HepG2 (cell line): Measurements from ENCODE around the gene NAV2. TPM values are rescaled to one million over a fixed set of nuclear protein-coding genes. Genes with fewer than 3 reads are reported as not detected.

Experiments used
- ATAC-seq: fragments of 200-7000 bp; cut with Tn5 transposase; 3 replicates; pipeline ENCODE4 v1.9.1; 2020; ENCODE audit warnings: mild to moderate bottlenecking, moderate library complexity
- BruUV-seq: library from RNA; stranded (reverse); fragments of 400-500 nt; replicated peaks from 2 replicates; lab custom pipeline; 2021; lab: Mats Ljungman, UMichigan
- CTCF ChIA-PET: fragments of 300-600 bp; formaldehyde crosslinking; extraction: SDS; loops from one replicate; lab custom pipeline; 2021; ENCODE audit warnings: low total read pairs, inconsistent platforms, low intra/inter-chr PET ratio; lab: Yijun Ruan, JAX
- POLR2A ChIA-PET: fragments of 350-600 bp; sonication (Branson Sonifier 250); formaldehyde crosslinking; loops from one replicate; lab custom pipeline; 2020; ENCODE audit warnings: antibody characterized with exemption, inconsistent platforms; lab: Yijun Ruan, JAX
- DNase-seq: peaks from one replicate; pipeline ENCODE4 v3.0.0-alpha.2; 2015; ENCODE audit warnings: low spot score
- FAIRE-seq: peaks from 3 replicates; lab custom pipeline; 2011; peaks lifted over from hg19 to GRCh38; lab: Jason Lieb, UNC
- H2AFZ ChIP-seq: one replicate; pipeline ENCODE4 v1.6.1; 2011; ENCODE audit warnings: low read length, inconsistent platforms
- H3K27ac ChIP-seq: fragments of 300-600 bp; 3 replicates; pipeline ENCODE4 v1.8.0; 2011; ENCODE audit warnings: mixed run types, mild to moderate bottlenecking, mixed read lengths, low read length, inconsistent platforms; ENCODE audit not compliant: insufficient read depth; ENCODE audit errors: extremely low read length
- H3K27me3 ChIP-seq, 2 experiments: fragments of 200-600 bp in 1 of 2; 2 replicates in 1 of 2; 3 replicates in 1 of 2; pipeline versions ENCODE4 v1.6.0 to v1.8.0; 2011; ENCODE audit warnings: low read length in 2 of 2, mild to moderate bottlenecking in 2 of 2, moderate library complexity in 2 of 2, inconsistent platforms in 1 of 2; ENCODE audit not compliant: insufficient read depth in 2 of 2, control insufficient read depth in 1 of 2
- H3K36me3 ChIP-seq, 2 experiments: fragments of 200-600 bp in 1 of 2; replicated peaks in 1 of 2; 2 replicates in 1 of 2; 3 replicates in 1 of 2; pipeline versions ENCODE4 v1.5.1 to v1.8.0; 2011; ENCODE audit warnings: low read length in 2 of 2, inconsistent platforms in 1 of 2; ENCODE audit not compliant: insufficient read depth in 2 of 2, control insufficient read depth in 1 of 2
- H3K4me1 ChIP-seq: 2 replicates; pipeline ENCODE4 v1.5.1; 2012; ENCODE audit warnings: low read length, inconsistent platforms; ENCODE audit not compliant: insufficient read depth
- H3K4me2 ChIP-seq: 2 replicates; pipeline ENCODE4 v1.6.0; 2011; ENCODE audit warnings: low read depth, low read length, inconsistent platforms
- H3K4me3 ChIP-seq, 3 experiments: fragments of 200-600 bp in 1 of 3; sonication (generic), shearing (Covaris generic) in 1 of 3; replicated peaks in 1 of 3; 2 replicates each; pipeline ENCODE4 v1.5.1; 2011 to 2016; ENCODE audit warnings: low read length in 3 of 3, inconsistent platforms in 2 of 3, low read depth in 2 of 3, mild to moderate bottlenecking in 2 of 3, control low read depth in 1 of 3, mixed read lengths in 1 of 3; ENCODE audit not compliant: insufficient read depth in 1 of 3
- H3K79me2 ChIP-seq: one replicate; pipeline ENCODE4 v1.6.1; 2011; ENCODE audit warnings: low read length, inconsistent platforms; ENCODE audit not compliant: insufficient read depth
- H3K9ac ChIP-seq: 2 replicates; pipeline ENCODE4 v1.6.0; 2011; ENCODE audit warnings: mild to moderate bottlenecking, low read depth, low read length, inconsistent platforms; ENCODE audit not compliant: insufficient read depth
- H3K9me3 ChIP-seq: 2 replicates; pipeline ENCODE4 v1.5.1; 2012; ENCODE audit warnings: mild to moderate bottlenecking, low read length
- H4K20me1 ChIP-seq: 2 replicates; pipeline ENCODE4 v1.6.0; 2011; ENCODE audit warnings: inconsistent platforms, mild to moderate bottlenecking, low read length, moderate library complexity; ENCODE audit not compliant: insufficient read depth
- ATF7 ChIP-seq, 2 experiments: fragments of 450-650 bp in 1 of 2; sonication (generic) in 1 of 2; formaldehyde crosslinking in 1 of 2; IDR thresholded peaks; 2 replicates each; pipeline versions ENCODE4 v1.4.0 to v1.6.1; 2016 to 2020; ENCODE audit warnings: antibody characterized with exemption in 1 of 2, mild to moderate bottlenecking in 1 of 2, missing genetic modification reagents in 1 of 2
- ZFAT ChIP-seq: sonication (generic); formaldehyde crosslinking; conservative IDR thresholded peaks from 2 replicates; pipeline ENCODE4 v1.8.1; 2023; ENCODE audit warnings: missing genetic modification reagents, inconsistent platforms
- ZNF513 ChIP-seq: sonication (generic); formaldehyde crosslinking; conservative IDR thresholded peaks from 2 replicates; pipeline ENCODE4 v1.5.0; 2020; ENCODE audit warnings: missing genetic modification reagents
- whole genome bisulfite sequencing: methylation state at CpG from one replicate; pipeline ENCODE4 v1.1.6; 2017; ENCODE audit warnings: low lambda C conversion rate; 5-methylcytosine and 5-hydroxymethylcytosine counted together
- in situ Hi-C: cut with HindIII; loops from 2 replicates; pipeline ENCODE4 v1.10.0; 2017; ENCODE audit warnings: low pct_unique_long_range_greater_than_20kb; ENCODE audit not compliant: extremely low pct_ligation_motif_present
- intact Hi-C: fragments of 100-400 bp; cut with micrococcal nuclease; formaldehyde crosslinking; loops from one replicate; pipeline ENCODE4 v1.10.0; 2022; ENCODE audit not compliant: unreplicated experiment
- polyA plus RNA-seq, 8 experiments: library from polyadenylated mRNA; depleted of rRNA in 3 of 8; stranded (reverse) in 7 of 8; unstranded in 1 of 8; fragments of >200 nt; fragmentation: Illumina TruSeq in 4 of 8; extraction: Trizol in 4 of 8; gene quantifications; 2 replicates each; pipeline versions ENCODE4 v1.2.1 to v1.2.3, GENCODE V29; 2011 to 2016; ENCODE audit warnings: low read depth in 4 of 8, missing spikeins in 1 of 8, mixed read lengths in 1 of 8; ENCODE audit not compliant: insufficient read depth in 1 of 8
- total RNA-seq, 5 experiments: library from RNA; depleted of rRNA; stranded (reverse); fragments of >200 nt; fragmentation: Illumina TruSeq; extraction: Trizol; gene quantifications; 2 replicates each; pipeline ENCODE4 v1.2.3, GENCODE V29; 2016; ENCODE audit warnings: low read depth in 1 of 5

NAV2 gene
- total and polyA plus RNA-seq, 2 of the 13 experiments (the other 11 are each of a cell fraction or from before 2014, with no cell fraction given) = 9.3 to 34.6 TPM

DNA sequence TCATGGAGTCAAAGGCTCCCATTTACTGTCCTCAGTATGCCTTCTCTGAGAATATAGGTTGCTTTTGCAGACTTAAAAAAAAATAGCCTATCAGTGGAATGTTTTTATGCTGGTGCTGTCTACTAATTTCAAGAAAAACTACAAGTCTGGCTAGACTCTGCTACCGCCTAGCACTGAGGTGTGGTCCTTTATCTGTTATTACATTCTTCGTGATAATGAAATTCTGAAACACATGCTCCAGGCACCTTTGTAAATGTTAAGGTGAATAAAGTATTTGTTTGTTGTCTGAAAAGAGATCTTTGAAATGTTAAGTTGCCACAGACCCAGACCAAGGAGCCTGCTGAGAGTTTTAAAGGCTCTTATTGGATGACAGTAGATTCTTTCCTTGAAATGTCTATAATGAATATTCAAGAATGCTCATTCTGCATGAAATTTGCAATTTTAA lies 352.3 kb downstream of the NAV2 start (continued):
- no peak for TF ChIP-seq ZNF513 (CRISPR knock-in tag)
- TF ChIP-seq ZFAT (CRISPR knock-in tag) = no peak

GRCh38 chr11:20065406-20065805 lies 352.8 kb downstream of the NAV2 start:
- BruUV-seq = no TSS peak
- Histone ChIP-seq H4K20me1 (no peaks in the 10 kb centered on the region), H3K36me3 (peaks cover 24 to 64% of the 10 kb centered on the region in 2 experiments), H3K4me3 (no peak overlapping the region), H3K27ac (no peak overlapping the region), H3K27me3 (no peaks in the 10 kb centered on the region), H3K9me3 (no peaks in the 10 kb centered on the region), H3K4me1 (peaks cover 11% of the 10 kb centered on the region), H3K79me2 (no peaks in the 10 kb centered on the region), H3K9ac (no peak overlapping the region), H3K4me2 (no peak overlapping the region), H2AFZ (no peak overlapping the region)
- DNase-seq = no peak
- FAIRE-seq = no peak
- in situ Hi-C loops (no loop called here), intact Hi-C loops (no loop called here)
- POLR2A ChIA-PET = no interaction called here
- 100% methylated on average over 2 of the region's 2 CpGs for WGBS
- CTCF ChIA-PET = no interaction called here
- TF ChIP-seq ATF7 (IDR thresholded peaks at IDR 0.05) (no peak), ATF7 (CRISPR knock-in tag; IDR thresholded peaks at IDR 0.05) (no peak)
- no peak; the same call in 2 of the 3 replicates for ATAC-seq
